ENCODE data around the gene DNAJB11. TPM values are rescaled to one million over a fixed set of nuclear protein-coding genes. Genes with fewer than 3 reads are reported as not detected.

DNAJB11 gene
- total RNA-seq, 4 donors from 2014 or later: 43.7 to 69.9 (median 47.8) TPM

DNA sequence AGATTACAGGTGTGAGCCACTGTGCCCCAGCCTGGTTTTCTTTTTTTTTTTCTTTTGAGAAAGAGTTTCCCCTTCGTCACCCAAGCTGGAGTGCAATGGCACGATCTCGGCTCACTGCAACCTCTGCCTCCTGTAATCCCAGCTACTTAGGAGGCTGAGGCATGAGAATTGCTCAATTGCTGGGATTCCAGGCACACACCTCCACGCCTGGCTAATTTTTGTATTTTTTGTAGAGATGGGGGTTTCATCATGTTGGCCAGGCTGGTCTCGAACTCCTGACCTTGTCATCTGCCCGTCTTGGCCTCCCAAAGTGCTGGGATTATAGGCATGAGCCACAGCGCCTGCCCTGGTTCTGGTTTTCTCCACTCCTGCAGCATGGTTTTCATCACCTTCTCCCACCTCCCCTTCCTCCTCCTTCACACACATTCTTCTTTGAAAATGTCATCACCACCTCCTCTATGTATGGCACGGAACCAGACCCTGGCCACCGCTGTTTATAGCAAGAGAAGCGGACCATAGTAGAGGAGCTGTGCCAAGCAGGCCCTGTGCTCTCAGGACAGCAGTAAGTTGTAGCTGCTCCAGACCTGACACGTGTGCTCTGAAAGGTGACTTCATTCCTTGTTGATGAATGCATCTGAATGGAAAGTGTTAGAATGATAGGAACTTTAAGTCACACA is 27.7 kb downstream of the DNAJB11 start:
- DNase-seq (ENCODE audit: low spot score) (no peak), ATAC-seq (ENCODE audit: low FRiP score) (peak; percentile 64)
- TF ChIP-seq, protein P1, sequence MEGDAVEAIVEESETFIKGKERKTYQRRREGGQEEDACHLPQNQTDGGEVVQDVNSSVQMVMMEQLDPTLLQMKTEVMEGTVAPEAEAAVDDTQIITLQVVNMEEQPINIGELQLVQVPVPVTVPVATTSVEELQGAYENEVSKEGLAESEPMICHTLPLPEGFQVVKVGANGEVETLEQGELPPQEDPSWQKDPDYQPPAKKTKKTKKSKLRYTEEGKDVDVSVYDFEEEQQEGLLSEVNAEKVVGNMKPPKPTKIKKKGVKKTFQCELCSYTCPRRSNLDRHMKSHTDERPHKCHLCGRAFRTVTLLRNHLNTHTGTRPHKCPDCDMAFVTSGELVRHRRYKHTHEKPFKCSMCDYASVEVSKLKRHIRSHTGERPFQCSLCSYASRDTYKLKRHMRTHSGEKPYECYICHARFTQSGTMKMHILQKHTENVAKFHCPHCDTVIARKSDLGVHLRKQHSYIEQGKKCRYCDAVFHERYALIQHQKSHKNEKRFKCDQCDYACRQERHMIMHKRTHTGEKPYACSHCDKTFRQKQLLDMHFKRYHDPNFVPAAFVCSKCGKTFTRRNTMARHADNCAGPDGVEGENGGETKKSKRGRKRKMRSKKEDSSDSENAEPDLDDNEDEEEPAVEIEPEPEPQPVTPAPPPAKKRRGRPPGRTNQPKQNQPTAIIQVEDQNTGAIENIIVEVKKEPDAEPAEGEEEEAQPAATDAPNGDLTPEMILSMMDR (IDR thresholded peaks at IDR 0.05): no peak

DNA sequence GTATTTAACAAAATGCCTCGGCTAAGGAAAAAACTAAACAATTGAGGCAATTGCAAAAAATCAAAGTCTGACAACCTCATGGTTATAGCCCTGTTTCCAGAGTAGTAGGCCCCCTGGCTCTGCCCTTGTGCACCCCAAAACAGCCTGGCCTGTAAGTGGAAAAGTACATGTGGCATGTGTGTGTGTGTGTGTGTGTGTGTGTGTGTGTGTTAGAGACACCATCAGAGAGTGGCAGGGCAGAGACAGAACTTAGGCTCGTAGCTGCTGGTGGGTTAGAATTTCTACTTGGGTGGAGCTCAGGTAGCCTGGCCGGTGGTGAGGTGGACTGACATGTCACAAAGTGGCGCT is 28.2 kb downstream of the DNAJB11 start:
- TF ChIP-seq, protein P1 (IDR thresholded peaks at IDR 0.05): no peak
- DNase-seq (ENCODE audit: low spot score) (no peak), ATAC-seq (ENCODE audit: low FRiP score) (no peak)

DNA sequence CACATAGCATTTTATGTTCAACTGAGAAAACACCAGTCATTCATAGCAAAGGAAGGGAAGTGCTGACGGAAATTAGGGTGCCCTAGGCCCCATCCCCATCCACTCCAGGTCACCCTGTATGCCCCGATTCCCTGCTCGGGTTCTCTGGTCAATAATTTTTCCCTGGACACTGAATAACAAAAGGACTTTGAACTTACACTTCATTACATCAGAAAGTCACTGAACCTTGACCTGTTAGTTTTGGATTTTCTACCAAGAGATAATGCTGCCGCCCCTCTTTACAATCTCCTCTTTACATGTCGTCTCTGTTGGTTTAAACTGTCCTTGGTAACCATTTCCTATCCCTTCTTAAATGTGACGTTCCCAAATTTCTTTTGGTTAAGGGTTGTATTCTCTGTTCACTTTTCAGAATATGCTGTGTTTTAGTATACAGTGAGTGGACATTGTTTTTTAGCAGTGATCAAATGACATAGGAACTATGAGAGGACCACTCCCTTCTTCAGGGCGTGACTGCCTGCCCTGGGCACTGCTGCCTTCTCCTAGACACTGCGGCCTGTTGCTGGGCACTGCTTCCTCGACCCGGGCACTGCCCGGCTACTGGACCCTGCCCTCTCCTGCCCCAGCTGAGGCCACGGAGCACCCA is 28.7 kb downstream of the DNAJB11 start:
- DNase-seq (ENCODE audit: low spot score) (no peak), ATAC-seq (ENCODE audit: low FRiP score) (no peak)
- TF ChIP-seq, protein P1 (IDR thresholded peaks at IDR 0.05): no peak

DNA sequence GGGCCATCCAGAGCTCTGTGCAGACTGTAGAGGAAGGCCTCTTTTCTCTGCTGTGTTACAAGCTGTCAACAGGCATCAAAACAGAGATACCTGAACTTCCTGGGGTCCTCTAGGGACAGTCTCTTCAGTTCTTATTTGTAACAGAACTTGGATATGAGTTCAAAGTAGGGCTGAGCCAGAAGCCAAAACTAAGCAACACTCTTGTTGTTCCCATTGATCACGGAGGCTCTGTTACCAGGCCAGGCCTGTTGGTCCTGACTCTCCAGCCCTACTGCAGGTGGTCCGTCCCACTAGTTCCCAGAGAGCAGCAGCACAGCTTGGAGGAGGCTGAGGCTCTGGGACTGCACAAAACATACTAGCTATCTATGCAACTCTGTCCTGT is 29.3 kb downstream of the DNAJB11 start:
- TF ChIP-seq, protein P1 (IDR thresholded peaks at IDR 0.05): no peak
- ATAC-seq (ENCODE audit: low FRiP score): no peak
- DNase-seq (ENCODE audit: low spot score): no peak

DNA sequence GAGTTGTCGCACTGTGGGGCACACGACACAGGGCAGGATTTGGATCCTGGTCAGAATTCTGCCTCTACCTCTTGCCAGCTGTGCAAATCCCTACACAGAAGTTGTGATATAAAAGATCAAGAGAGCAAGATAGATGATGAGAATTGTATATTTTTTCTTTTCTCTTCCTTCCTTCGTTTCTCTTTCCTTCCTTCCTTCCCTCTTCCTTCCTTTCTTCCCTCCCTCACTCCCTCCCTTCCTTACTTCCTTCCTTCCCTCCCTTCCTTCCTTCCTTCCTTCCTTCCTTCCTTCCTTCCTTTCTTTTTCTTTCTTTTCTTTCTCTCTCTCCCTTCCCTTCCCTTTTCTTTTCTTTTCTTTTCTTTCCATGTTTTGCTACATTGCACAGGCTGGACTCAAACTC is 30.4 kb downstream of the DNAJB11 start:
- TF ChIP-seq, protein P1 (IDR thresholded peaks at IDR 0.05): no peak
- DNase-seq (ENCODE audit: low spot score) (no peak), ATAC-seq (ENCODE audit: low FRiP score) (no peak)

DNA sequence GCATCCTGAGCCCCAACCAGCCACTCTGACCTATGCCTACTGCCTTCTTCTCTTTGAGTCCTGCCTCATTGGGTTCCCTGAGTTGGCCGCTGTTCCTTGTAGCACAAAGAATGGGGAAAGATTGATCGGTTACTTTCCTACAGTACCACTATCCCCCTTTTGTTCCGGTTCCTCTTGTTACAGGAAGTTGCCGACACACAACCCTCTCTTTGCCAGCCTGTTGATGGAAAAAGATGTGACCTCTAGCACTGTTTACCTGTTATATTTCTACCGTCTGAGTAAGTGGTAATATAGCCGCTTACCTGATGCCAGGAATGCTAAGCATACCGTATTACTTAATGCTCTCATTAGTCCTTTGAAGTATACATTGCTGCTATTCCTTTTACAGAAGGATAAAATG is 32.6 kb downstream of the DNAJB11 start:
- ATAC-seq (ENCODE audit: low FRiP score) (no peak), DNase-seq (ENCODE audit: low spot score) (no peak)
- TF ChIP-seq, protein P1 (IDR thresholded peaks at IDR 0.05): no peak

DNA sequence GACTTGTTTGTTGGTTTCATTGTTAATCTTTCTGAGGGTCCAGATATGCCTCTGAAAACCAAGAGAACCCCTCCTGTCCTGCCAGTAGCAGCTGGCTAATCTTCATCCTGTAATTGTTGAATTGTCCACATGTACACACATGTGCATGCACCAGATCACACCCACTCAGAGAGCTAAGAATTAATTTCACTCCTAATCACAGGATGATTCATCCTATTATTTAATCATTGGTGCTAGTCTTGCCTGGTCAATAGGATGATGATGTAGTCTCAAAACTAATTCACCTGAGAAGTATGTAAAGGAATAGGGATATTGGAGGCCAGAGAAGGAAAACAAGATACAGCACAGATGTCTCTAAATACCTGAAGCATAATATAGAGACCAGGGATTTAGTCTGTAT is 34.6 kb downstream of the DNAJB11 start:
- ATAC-seq (ENCODE audit: low FRiP score) (no peak), DNase-seq (ENCODE audit: low spot score) (no peak)
- TF ChIP-seq, protein P1 (IDR thresholded peaks at IDR 0.05): no peak
